CD14-positive monocyte (primary cell): ENCODE results near the gene CRACDL. TPM values are rescaled to one million over a fixed set of nuclear protein-coding genes. Genes with fewer than 3 reads are reported as not detected.

Source experiments
- DNase-seq, 3 donors: peaks; one replicate each; pipeline ENCODE4 v3.0.0-alpha.2; 2011 to 2022
- H2AFZ ChIP-seq: 2 replicates; pipeline ENCODE4 v1.6.0; 2012; ENCODE audit warnings: mild to moderate bottlenecking, low read depth, low read length, inconsistent platforms; ENCODE audit not compliant: insufficient read depth, poor library complexity, severe bottlenecking
- H3K27ac ChIP-seq, 2 donors: 1 replicate in 1 of 2; 2 replicates in 1 of 2; pipeline ENCODE4 v1.5.1; 2012 to 2013; ENCODE audit warnings: low read length in 2 of 2, control low read depth in 1 of 2, inconsistent platforms in 1 of 2, low read depth in 1 of 2, mild to moderate bottlenecking in 1 of 2
- H3K27me3 ChIP-seq, 2 donors: one replicate each; pipeline versions ENCODE4 v1.6.0 to v1.6.1; 2011 to 2013; ENCODE audit warnings: low read length in 2 of 2; ENCODE audit not compliant: control insufficient read depth in 2 of 2, insufficient read depth in 2 of 2
- H3K36me3 ChIP-seq, 2 donors: replicated peaks in 1 of 2; 1 replicate in 1 of 2; 2 replicates in 1 of 2; pipeline versions ENCODE4 v1.5.1 to v1.6.1; 2012 to 2013; ENCODE audit warnings: low read length in 2 of 2, control low read depth in 1 of 2, inconsistent platforms in 1 of 2, mild to moderate bottlenecking in 1 of 2; ENCODE audit not compliant: insufficient read depth in 2 of 2, control insufficient read depth in 1 of 2
- H3K4me1 ChIP-seq, 2 donors: 1 replicate in 1 of 2; 2 replicates in 1 of 2; pipeline versions ENCODE4 v1.5.1 to v1.6.1; 2012 to 2013; ENCODE audit warnings: low read length in 2 of 2, control low read depth in 1 of 2, inconsistent platforms in 1 of 2, mild to moderate bottlenecking in 1 of 2, moderate library complexity in 1 of 2; ENCODE audit not compliant: insufficient read depth in 2 of 2, control insufficient read depth in 1 of 2
- H3K4me2 ChIP-seq: replicated peaks from 2 replicates; pipeline ENCODE3; 2012; ENCODE audit warnings: low read length, moderate library complexity, mild to moderate bottlenecking; ENCODE audit not compliant: poor library complexity, severe bottlenecking; ENCODE audit errors: extremely low read depth
- H3K4me3 ChIP-seq, 3 experiments: fragments of 200-600 bp in 1 of 3; sonication (generic) in 1 of 3; replicated peaks in 1 of 3; 1 replicate in 2 of 3; 2 replicates in 1 of 3; pipeline ENCODE4 v1.5.1; 2011 to 2013; ENCODE audit warnings: low read length in 3 of 3, mild to moderate bottlenecking in 3 of 3, control low read depth in 2 of 3, low read depth in 2 of 3, inconsistent platforms in 1 of 3, moderate library complexity in 1 of 3
- H3K79me2 ChIP-seq: 2 replicates; pipeline ENCODE4 v1.6.0; 2012; ENCODE audit warnings: mild to moderate bottlenecking, control low read depth, inconsistent platforms, low read length, moderate library complexity; ENCODE audit not compliant: insufficient read depth
- H3K9ac ChIP-seq: 2 replicates; pipeline ENCODE4 v1.6.0; 2017; ENCODE audit warnings: low read length, mild to moderate bottlenecking; ENCODE audit not compliant: insufficient read depth, poor library complexity, severe bottlenecking
- H3K9me3 ChIP-seq, 2 donors: replicated peaks in 1 of 2; 1 replicate in 1 of 2; 2 replicates in 1 of 2; pipeline versions ENCODE4 v1.5.1 to v1.6.1; 2012 to 2013; ENCODE audit warnings: low read length in 2 of 2, control low read depth in 1 of 2; ENCODE audit not compliant: control insufficient read depth in 1 of 2, insufficient read depth in 1 of 2
- H4K20me1 ChIP-seq: 2 replicates; pipeline ENCODE4 v1.6.0; 2012; ENCODE audit warnings: mild to moderate bottlenecking, low read length, control low read depth, moderate library complexity; ENCODE audit not compliant: insufficient read depth
- H3K27ac Mint-ChIP-seq, 7 donors: one replicate each; pipeline ENCODE4 v1.8.0; 2020; ENCODE audit warnings: mild to moderate bottlenecking in 7 of 7, mixed read lengths in 7 of 7, moderate library complexity in 6 of 7, inconsistent platforms in 2 of 7
- H3K27me3 Mint-ChIP-seq, 3 donors: one replicate each; pipeline ENCODE4 v1.8.0; 2021 to 2022; ENCODE audit warnings: low read depth in 3 of 3, mild to moderate bottlenecking in 3 of 3, mixed read lengths in 3 of 3, moderate library complexity in 3 of 3, inconsistent platforms in 1 of 3
- H3K36me3 Mint-ChIP-seq, 2 donors: one replicate each; pipeline ENCODE4 v1.8.0; 2020; ENCODE audit warnings: mixed read lengths in 2 of 2, inconsistent platforms in 1 of 2, mild to moderate bottlenecking in 1 of 2
- H3K4me1 Mint-ChIP-seq: one replicate; pipeline ENCODE4 v1.8.0; 2020; ENCODE audit warnings: mild to moderate bottlenecking, mixed read lengths
- H3K4me3 Mint-ChIP-seq, 2 donors: one replicate each; pipeline ENCODE4 v1.8.0; 2020; ENCODE audit warnings: mild to moderate bottlenecking in 2 of 2, mixed read lengths in 2 of 2, moderate library complexity in 1 of 2
- H3K9me3 Mint-ChIP-seq, 7 donors: one replicate each; pipeline ENCODE4 v1.8.0; 2020 to 2022; ENCODE audit warnings: mixed read lengths in 7 of 7, mild to moderate bottlenecking in 6 of 7, moderate library complexity in 6 of 7, inconsistent platforms in 2 of 7
- CTCF ChIP-seq: fragments of 200-600 bp; IDR thresholded peaks from one replicate; pipeline ENCODE4 v1.8.0; 2022; ENCODE audit warnings: antibody characterized with exemption, mild to moderate bottlenecking
- WGBS: methylation state at CpG from one replicate; pipeline ENCODE4 v1.1.5; 2013; ENCODE audit warnings: missing lambda C conversion rate; ENCODE audit not compliant: insufficient coverage; 5-methylcytosine and 5-hydroxymethylcytosine counted together
- intact Hi-C, 2 donors: fragments of 100-400 bp; cut with micrococcal nuclease; formaldehyde crosslinking; loops; one replicate each; pipeline versions ENCODE4 v1.15.0 to v1.15.1; 2023
- polyA plus RNA-seq, 3 donors: library from polyadenylated mRNA; depleted of rRNA in 1 of 3; unstranded in 2 of 3; stranded (reverse) in 1 of 3; fragments of 300-500 nt in 2 of 3; fragments of >200 nt in 1 of 3; fragmentation: Illumina TruSeq in 2 of 3; gene quantifications; 1 replicate in 2 of 3; 2 replicates in 1 of 3; pipeline ENCODE4 v1.2.3, GENCODE V29; 2012 to 2021

CRACDL gene
- polyA plus RNA-seq, 3 donors: 0.12 to 0.35 (median 0.28) TPM

- Mint-ChIP-seq H3K27ac (no peak overlapping the region), H3K9me3 (no peaks in the 10 kb centered on the region), H3K27me3 (peaks cover 0 to 12% (median 6%) of the 10 kb centered on the region in 3 donors), H3K4me3 (no peak overlapping the region), H3K4me1 (no peaks in the 10 kb centered on the region), H3K36me3 (no peaks in the 10 kb centered on the region)
- intact Hi-C loops: no loop called here
- H4K20me1 ChIP-seq: no peaks in the 10 kb centered on the region
- no peak overlapping the region for H3K4me2 ChIP-seq
- no peaks in the 10 kb centered on the region for H3K9me3 ChIP-seq
- H3K4me1 ChIP-seq: no peaks in the 10 kb centered on the region
- no peak overlapping the region for H3K9ac ChIP-seq
- H3K36me3 ChIP-seq: no peaks in the 10 kb centered on the region
- H3K27me3 ChIP-seq: peaks cover 0 to 2% of the 10 kb centered on the region in 2 donors
- no peak overlapping the region for H3K4me3 ChIP-seq
- no peak for TF ChIP-seq CTCF
- H2AFZ ChIP-seq: no peak overlapping the region
- WGBS: 80% methylated on average over 2 of the region's 4 CpGs
- H3K27ac ChIP-seq: no peak overlapping the region
- no peak for DNase-seq
- H3K79me2 ChIP-seq: no peaks in the 10 kb centered on the region
These were observed 19.0 kb downstream of the CRACDL start for GRCh38 chr2:98917031-98917471.

- H3K9me3 Mint-ChIP-seq: no peaks in the 10 kb centered on the region
- H3K79me2 ChIP-seq: no peaks in the 10 kb centered on the region
- no peak for DNase-seq
- H3K4me1 Mint-ChIP-seq: no peaks in the 10 kb centered on the region
- H3K4me2 ChIP-seq: no peak overlapping the region
- H3K27me3 Mint-ChIP-seq: peaks cover 0 to 10% (median 6%) of the 10 kb centered on the region in 3 donors
- no peak for TF ChIP-seq CTCF
- H3K9me3 ChIP-seq: no peaks in the 10 kb centered on the region
- no peaks in the 10 kb centered on the region for H4K20me1 ChIP-seq
- 90% methylated on average over 7 of the region's 9 CpGs for WGBS
- H3K4me3 Mint-ChIP-seq: no peak overlapping the region
- no peak overlapping the region for H2AFZ ChIP-seq
- H3K27me3 ChIP-seq: peaks cover 0 to 2% of the 10 kb centered on the region in 2 donors
- no peaks in the 10 kb centered on the region for H3K4me1 ChIP-seq
- no peaks in the 10 kb centered on the region for H3K36me3 Mint-ChIP-seq
- H3K9ac ChIP-seq: no peak overlapping the region
- no peak overlapping the region for H3K4me3 ChIP-seq
- H3K36me3 ChIP-seq: no peaks in the 10 kb centered on the region
- no peak overlapping the region for H3K27ac ChIP-seq
- no peak overlapping the region for H3K27ac Mint-ChIP-seq
- intact Hi-C loops: no loop called here
These were observed 20.2 kb downstream of the CRACDL start for GRCh38 chr2:98915751-98916358.
